HG02970 (cell line): ENCODE results near the gene AK8.

ENCODE experiments used
- ATAC-seq: cut with Tn5 transposase; IDR thresholded peaks from one replicate; pipeline ENCODE4 v1.9.1; 2021; ENCODE audit warnings: mild to moderate bottlenecking, moderate library complexity, moderate number of reproducible peaks; ENCODE audit not compliant: unreplicated experiment, low FRiP score

The AK8 gene

GRCh38 chr9:132681561-132681960, 196.5 kb downstream of the AK8 start:
- no peak for ATAC-seq

- no peak for ATAC-seq
Observed at GRCh38 chr9:132679946-132680625, 198.0 kb downstream of the AK8 start.

- no peak for ATAC-seq
Observed at GRCh38 chr9:132677976-132678375, 200.1 kb downstream of the AK8 start.
